ENCODE data around the gene OLFM2.
"Not testable (repeated sequence)": the region's sequence is repeated elsewhere in the genome, so short reads cannot be mapped to it uniquely, and the experiment has no call there.

The OLFM2 gene

DNA sequence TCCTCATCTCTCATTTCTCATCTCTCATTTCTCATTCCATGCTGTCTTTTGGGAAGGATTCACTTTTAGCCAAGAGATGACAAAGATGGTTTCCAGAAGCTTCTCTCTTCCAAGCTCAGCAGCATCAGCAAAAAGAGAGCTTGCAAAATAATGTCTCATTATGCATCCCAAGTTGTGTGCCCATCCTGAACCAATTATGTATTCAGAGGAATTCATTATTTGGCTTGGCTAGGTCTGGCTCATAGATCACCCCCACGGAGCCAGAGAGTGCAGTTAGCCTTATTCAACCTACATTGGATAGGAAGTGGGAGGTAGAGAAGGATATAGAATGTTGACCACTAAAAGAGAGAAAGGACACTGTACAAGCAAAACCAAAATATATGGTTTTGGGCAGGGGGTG is 5.4 kb upstream of the OLFM2 start:
- FAIRE-seq, result no peak

- no peak for FAIRE-seq
These were observed 4.9 kb upstream of the OLFM2 start for GRCh38 chr19:9941231-9941630.

DNA sequence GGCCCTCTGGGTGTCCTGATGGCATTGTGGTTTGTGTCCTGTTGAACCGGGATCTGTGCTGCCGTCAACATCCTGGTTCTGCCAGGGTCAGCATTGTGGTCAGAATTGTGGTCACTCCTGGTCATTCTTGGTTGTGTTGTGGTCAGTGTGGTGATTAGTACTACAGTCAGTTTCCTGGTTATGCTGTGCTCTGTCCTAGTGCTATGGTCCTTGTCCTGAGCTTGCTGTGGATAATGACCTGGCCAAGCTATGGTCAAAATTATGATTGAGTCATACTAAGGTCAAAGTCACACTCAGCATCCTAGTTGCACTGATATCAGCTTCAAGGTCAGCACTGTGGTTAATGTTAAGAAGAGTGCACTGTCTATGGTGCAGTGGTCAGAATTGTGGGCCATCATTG is 4.5 kb upstream of the OLFM2 start:
- no peak for FAIRE-seq

DNA sequence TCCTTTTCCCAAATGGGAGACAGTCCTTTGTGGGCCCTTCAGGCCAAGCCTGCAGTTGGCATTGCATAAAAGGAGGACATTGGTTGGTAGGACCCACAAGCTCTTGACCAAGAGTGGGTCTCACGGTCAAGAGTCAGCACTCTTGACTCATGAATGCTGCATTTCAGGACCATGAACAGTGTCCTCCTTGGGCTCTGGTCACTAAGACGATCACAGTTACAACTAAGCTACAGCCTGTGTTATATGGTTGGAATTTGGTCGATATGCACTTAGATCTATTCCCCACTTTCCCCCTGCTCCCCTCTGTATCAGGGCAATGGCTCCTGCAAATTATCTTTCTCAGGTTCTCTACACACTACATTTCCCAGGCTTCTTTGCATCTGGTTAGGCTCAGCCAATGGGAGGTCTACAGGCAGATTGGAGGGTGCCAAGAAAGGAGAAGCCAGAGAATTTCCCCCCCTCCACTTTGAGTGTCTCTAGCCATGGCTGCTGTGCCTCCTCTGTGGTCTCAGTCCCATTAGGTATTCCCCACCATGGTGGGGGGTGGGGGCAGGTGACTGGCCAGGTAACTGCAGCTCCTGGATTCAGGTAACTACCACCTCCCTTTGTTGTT is 3.1 kb upstream of the OLFM2 start:
- FAIRE-seq, result no peak

- FAIRE-seq, result no peak
These were observed 691 bp upstream of the OLFM2 start for GRCh38 chr19:9937001-9937411.

DNA sequence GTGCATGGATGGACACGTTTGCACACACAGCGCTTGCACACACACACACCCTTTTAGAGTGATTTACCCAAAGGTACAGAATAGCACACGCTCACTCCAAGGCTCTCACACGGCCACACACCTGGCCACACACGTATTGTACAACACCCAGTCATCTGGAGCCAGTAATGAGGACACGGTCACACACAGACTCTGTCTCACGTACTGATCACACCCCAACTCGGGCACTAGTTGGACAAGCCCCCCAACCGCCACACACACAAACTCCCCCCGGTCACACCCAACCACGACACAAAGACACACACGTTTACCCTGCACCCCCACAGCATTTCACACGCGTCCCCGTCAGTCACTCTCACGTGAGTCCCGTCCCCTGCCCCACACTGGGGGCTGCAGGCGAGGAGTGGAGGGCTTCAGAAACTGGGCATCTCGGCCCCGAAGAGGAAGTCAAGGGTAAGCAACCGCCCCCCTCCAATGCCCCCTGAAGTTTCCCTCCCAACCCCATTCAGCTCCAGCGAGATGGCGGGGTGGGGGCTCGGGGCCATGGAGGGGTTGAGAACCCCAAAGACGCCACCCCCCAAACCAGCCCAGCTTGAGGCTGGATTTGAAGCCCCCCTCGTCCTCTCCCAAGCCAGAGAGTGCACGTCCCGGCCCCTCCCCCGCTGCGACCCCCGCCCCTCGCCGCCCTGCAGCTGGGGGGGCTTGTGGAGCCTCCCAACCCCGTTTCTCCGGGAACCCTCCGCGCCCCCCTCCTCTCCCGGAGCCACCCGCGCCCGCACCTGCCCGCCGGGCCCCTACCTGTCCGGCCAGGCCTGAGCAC is 599 bp downstream of the OLFM2 start:
- FAIRE-seq, result no peak

- FAIRE-seq, result no peak
These were observed 2.0 kb downstream of the OLFM2 start for GRCh38 chr19:9934132-9934950.

- FAIRE-seq, result no peak
These were observed 3.5 kb downstream of the OLFM2 start for GRCh38 chr19:9932835-9933234.

- FAIRE-seq, result no peak
These were observed 4.7 kb downstream of the OLFM2 start for GRCh38 chr19:9931629-9932028.

GRCh38 chr19:9923440-9923839 is 12.9 kb downstream of the OLFM2 start:
- FAIRE-seq, result no peak

GRCh38 chr19:9922782-9923379 is 13.4 kb downstream of the OLFM2 start:
- FAIRE-seq, result not testable (repeated sequence)

DNA sequence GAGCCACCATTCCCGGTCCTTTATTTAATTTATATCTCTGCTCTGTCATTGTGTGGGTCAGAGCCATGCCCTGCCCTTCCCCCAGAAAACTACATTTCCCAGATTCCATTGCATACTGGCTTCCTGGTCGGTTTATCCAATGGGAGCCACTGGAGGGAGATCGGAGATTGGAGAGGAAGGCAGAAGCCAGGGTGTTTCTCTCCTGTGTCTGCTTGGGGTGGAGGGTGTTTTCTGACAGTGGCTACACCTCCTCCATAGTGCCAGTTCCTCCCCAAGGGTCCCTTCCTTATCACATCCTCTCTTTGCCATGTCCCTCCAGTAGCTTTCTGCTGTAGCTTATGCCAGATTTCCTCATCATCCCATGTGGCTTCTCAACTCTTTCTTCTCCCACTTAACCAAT is 19.0 kb downstream of the OLFM2 start:
- no peak for FAIRE-seq

DNA sequence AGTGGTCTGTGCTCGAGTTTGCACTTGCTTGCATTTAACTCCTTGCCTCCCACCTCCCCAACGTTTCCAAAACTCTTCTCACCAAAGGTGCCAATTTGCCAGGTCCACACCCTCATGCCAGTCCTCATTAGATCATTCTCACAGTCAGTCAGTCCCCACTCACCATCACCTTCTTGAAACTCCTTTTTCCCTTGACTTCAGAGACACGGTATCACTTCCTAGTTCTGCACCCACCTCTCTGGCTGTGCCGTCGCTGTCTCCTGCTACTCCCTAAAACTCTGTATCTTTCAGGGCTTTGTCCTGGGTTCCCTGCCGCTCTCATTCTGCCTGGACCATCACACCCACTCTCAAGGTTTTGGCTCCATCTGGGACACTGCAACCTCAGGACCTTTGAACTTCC is 19.6 kb downstream of the OLFM2 start:
- FAIRE-seq, result no peak

DNA sequence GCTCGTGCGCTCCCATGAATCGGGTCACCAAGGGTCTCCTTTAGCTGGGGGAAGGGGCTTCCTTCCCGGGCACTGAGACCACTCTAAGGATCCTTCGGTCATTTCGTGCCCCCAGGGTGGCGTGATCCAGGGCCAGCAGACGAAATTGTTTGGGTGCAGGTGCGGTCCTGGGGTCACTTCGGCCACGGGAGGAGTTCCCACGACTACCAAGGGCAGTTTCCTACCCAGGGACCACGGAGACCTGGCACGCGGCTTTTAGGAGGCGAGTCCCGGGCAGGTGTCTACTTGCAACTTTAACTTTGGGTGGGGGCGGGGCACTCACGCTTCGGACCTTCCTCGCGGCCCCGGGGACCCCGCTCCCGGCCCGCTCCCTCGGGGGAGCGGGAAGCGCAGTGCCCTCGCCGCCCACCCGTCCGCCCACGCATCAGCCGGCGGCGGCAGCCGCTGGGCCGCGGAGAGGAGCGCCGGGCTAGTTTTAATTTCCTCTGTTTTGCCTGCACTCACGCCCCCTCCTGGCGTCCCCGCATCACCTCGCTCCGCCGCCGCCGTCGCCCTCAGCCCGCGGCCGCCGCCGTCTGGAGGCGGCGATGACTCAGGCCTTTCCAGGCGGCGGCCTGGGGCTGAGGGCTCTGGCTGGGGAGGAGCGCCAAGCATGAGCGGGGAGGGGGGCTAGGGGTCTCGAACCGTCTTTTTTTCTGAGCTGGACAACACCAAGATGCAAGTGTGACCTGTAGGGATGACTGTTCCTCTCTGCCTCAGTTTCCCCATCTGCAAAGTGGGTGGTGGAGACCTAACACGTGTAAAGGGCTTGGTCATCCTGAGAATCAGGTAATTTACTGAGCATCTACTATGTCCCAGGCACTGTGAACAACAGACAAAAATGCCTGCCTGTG is 21.8 kb downstream of the OLFM2 start:
- FAIRE-seq, result no peak

DNA sequence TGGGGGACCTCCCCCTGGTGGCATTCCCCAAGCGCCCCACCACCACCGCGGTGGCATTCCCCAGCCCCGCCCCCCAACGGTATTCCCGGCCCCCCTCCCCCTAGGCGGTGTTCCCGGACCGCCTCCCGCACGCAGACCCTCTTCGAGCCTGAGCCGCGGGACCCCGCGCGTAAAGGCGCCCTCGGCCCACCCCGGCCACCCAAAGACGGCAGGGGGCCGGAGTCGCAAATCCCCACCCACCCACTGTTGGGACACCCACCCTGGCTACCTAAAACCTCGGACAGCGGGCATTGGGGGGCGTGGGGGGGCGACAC is 22.4 kb downstream of the OLFM2 start:
- FAIRE-seq, result no peak

DNA sequence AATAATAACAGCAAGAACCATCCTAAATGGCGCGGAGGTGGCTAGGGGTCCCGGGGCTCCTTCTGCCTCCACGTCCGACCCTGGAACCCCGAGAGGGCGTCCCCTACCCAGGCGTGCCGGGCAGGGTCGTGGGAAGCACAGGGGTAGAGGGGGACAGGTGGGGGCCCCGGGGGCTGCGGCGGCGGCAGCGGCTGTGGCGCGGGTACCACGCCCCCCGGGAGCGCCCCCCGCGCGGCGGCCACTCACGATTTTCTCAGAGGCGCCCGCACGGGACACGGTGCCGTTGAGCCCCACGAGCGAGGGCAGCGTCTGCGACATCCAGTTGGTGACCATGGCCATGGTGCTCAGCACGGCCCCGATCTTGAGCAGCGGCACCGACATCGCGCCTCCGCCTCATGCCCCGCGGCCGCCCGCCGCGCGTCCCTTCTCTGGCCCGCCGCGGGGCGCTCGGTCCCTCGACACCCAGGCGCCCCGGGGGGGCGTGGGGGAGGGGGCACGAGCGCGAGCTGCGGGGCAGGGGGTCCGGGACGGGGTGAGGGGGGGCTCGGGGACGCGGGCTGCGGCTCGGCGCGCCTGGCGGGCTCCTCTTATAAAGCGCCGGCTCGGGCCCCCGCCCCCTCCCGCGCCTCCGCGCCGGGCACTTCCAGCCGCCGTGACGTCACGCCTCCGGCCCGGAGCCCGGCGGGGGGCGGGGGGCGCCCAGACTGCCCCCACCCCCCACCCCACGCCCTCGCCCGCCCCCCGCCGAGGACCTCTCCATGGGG is 22.9 kb downstream of the OLFM2 start:
- FAIRE-seq, result no peak

DNA sequence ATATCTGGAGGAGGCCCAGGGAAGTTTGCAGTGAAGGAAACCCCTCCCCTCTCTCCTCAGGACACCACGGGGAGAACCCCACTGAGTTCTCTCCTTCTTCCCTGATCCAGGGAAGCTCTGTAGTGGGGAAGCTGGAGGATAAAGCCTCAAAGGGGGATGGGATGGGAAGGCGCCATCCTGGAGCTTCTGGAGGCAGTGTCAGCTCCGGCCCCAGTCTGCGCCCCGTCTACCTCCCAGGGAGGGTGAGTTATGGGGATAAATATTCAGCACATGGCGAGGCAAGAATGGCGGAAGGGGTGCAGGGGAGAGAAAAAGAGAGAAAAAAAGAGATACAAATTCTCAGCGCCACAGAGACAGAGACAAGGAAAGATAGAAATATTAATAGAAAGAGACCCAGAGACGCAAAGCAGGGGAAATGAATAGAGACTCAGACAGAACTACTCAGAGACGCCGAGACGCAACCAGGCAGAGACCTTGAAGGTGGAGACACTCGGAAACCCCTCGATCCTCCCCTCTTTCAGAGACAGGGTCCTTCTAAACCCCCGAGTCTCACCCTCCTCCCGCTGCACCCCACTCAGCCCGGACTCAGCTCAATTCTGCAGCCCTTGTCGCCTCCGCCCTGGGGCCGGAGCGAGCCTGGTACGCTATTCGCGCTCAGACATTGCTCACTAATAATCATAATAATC is 23.6 kb downstream of the OLFM2 start:
- no peak for FAIRE-seq

DNA sequence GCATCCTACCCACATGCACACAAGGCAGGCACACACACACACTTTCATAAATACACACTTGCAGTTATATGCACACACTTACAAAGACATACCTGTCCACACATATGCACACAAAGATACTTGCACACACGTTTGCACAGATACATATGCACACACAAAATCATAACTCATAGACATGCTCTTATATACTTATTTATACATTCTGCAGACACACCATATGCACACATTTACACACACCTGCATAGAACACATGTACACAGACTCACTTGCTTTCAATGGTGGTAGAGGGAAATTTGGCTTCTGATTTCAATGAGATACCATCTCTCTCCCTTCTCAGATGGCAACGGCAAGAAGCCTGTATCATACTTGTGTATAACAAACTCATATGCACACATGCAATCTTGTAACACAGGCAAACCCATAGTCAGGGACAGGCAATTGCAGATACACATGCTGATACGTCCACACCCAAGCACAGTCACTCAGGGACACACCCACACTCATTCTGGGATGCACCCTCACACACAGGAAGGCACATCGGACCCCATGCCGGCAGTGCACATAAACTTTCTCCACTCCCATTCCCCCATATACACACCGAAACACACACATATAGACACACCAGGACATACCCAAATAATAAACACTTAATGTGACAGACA is 24.7 kb downstream of the OLFM2 start:
- no peak for FAIRE-seq

- FAIRE-seq, result no peak
These were observed 25.7 kb downstream of the OLFM2 start for GRCh38 chr19:9910625-9911024.

DNA sequence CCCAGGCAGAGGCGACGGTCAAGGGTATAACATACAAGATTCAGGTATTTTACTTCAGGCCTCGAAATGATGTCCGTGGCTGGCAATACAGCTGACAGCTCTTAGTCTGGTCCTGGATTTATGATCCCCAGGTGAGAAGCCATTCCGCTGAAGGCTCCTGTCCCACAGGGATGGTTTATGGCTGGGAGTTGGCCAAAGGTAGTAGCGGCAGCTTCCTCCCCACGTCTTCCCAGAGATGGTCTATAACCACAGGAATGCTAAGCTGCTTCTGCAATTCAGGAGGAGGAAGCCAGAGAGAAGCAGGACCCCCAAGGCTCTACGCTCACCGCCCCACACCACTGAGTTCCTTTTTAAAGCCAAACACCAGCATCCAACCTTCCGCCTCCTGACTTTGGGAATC is 27.1 kb downstream of the OLFM2 start:
- no peak for FAIRE-seq

Measured in colon (tissue), 2 donors.